GM23248 (cell line): ENCODE measurements around the gene PTPN7. TPM values are rescaled to one million over a fixed set of nuclear protein-coding genes. Genes with fewer than 3 reads are reported as not detected.
"Not testable (repeated sequence)": the region's sequence is repeated elsewhere in the genome, so short reads cannot be mapped to it uniquely, and the experiment has no call there.

Experiments
- DNase-seq: peaks from one replicate; pipeline ENCODE4 v3.0.0-alpha.2; 2015
- H2AFZ ChIP-seq: fragments of 200-600 bp; sonication (generic); 2 replicates; pipeline ENCODE4 v1.6.1; 2016; ENCODE audit warnings: antibody characterized with exemption
- H3F3A ChIP-seq: fragments of 200-600 bp; sonication (generic); 2 replicates; pipeline ENCODE4 v1.6.1; 2016; ENCODE audit warnings: mild to moderate bottlenecking, antibody characterized with exemption, mixed run types; ENCODE audit not compliant: insufficient read depth
- H3K27ac ChIP-seq: fragments of 200-600 bp; sonication (generic); 2 replicates; pipeline ENCODE4 v1.5.1; 2016; ENCODE audit warnings: mild to moderate bottlenecking
- H3K27me3 ChIP-seq: fragments of 200-600 bp; sonication (generic); replicated peaks from 2 replicates; pipeline ENCODE4 v1.6.1; 2016; ENCODE audit warnings: mild to moderate bottlenecking; ENCODE audit not compliant: insufficient read depth
- H3K36me3 ChIP-seq: fragments of 200-600 bp; sonication (generic); 2 replicates; pipeline ENCODE4 v1.6.1; 2016; ENCODE audit warnings: low read depth, mild to moderate bottlenecking
- H3K4me1 ChIP-seq: fragments of 200-600 bp; sonication (generic); 2 replicates; pipeline ENCODE4 v1.6.1; 2016; ENCODE audit warnings: mild to moderate bottlenecking; ENCODE audit not compliant: insufficient read depth
- H3K4me2 ChIP-seq: fragments of 200-600 bp; sonication (generic); one replicate; pipeline ENCODE4 v1.6.1; 2016; ENCODE audit warnings: mild to moderate bottlenecking; ENCODE audit not compliant: unreplicated experiment
- H3K4me3 ChIP-seq: fragments of 200-600 bp; sonication (generic); 2 replicates; pipeline ENCODE4 v1.5.1; 2016; ENCODE audit warnings: mild to moderate bottlenecking
- H3K79me2 ChIP-seq: fragments of 200-600 bp; sonication (generic); 2 replicates; pipeline ENCODE4 v1.6.1; 2016; ENCODE audit warnings: mild to moderate bottlenecking; ENCODE audit not compliant: insufficient read depth
- H3K9ac ChIP-seq: fragments of 200-600 bp; sonication (generic); 2 replicates; pipeline ENCODE4 v1.6.1; 2016; ENCODE audit warnings: mild to moderate bottlenecking
- H3K9me2 ChIP-seq: fragments of 200-600 bp; sonication (generic); 2 replicates; pipeline ENCODE4 v1.6.1; 2016; ENCODE audit warnings: mixed run types, mild to moderate bottlenecking, moderate library complexity; ENCODE audit not compliant: insufficient read depth
- H3K9me3 ChIP-seq: fragments of 200-600 bp; sonication (generic); one replicate; pipeline ENCODE4 v1.6.1; 2017; ENCODE audit warnings: low read depth
- H4K20me1 ChIP-seq: fragments of 200-600 bp; sonication (generic); 2 replicates; pipeline ENCODE4 v1.6.0; 2016; ENCODE audit not compliant: insufficient read depth
- EZH2 ChIP-seq: fragments of 200-600 bp; sonication (generic); IDR thresholded peaks from 2 replicates; pipeline ENCODE4 v1.6.1; 2018; ENCODE audit warnings: antibody characterized with exemption, mild to moderate bottlenecking; ENCODE audit not compliant: insufficient read depth, poor library complexity, severe bottlenecking
- EZH2phosphoT487 ChIP-seq: fragments of 200-600 bp; sonication (generic); IDR thresholded peaks from 2 replicates; pipeline ENCODE4 v1.6.1; 2018; ENCODE audit warnings: antibody characterized with exemption, moderate library complexity, mild to moderate bottlenecking, low read depth; ENCODE audit not compliant: insufficient read depth
- WGBS, 2 experiments: methylation state at CpG; one replicate each; pipeline ENCODE4 v1.1.6; 2015 to 2017; ENCODE audit warnings: low lambda C conversion rate in 2 of 2, low coverage in 1 of 2; ENCODE audit errors: missing lambda C conversion rate in 2 of 2; 5-methylcytosine and 5-hydroxymethylcytosine counted together
- in situ Hi-C: fragments of 300-500 bp; cut with MboI; formaldehyde crosslinking; loops from 2 replicates; pipeline ENCODE4 v1.15.0; 2020
- polyA plus RNA-seq: library from polyadenylated mRNA; unstranded; fragments of >200 nt; fragmentation: Nextera tagmentation; extraction: Ambion mirVana; gene quantifications from 2 replicates; pipeline ENCODE4 v1.2.1, GENCODE V29; 2016
- total RNA-seq: library from RNA; depleted of rRNA; stranded (reverse); fragments of >200 nt; shearing (Covaris generic); gene quantifications from 2 replicates; pipeline ENCODE4 v1.2.3, GENCODE V29; 2014

The PTPN7 gene
- total and polyA plus RNA-seq, 2 experiments from 2014 or later: not detected

- Histone ChIP-seq H3K9ac (peak overlapping the region; percentile 89), H3K9me2 (no peaks in the 10 kb centered on the region), H3K27ac (no peak overlapping the region), H2AFZ (peak overlapping the region; percentile 93), H3K4me3 (peak overlapping the region; percentile 86), H3K27me3 (no peaks in the 10 kb centered on the region), H4K20me1 (peaks cover 10% of the 10 kb centered on the region), H3K36me3 (no peaks in the 10 kb centered on the region), H3F3A (no peaks in the 10 kb centered on the region), H3K79me2 (peaks cover 48% of the 10 kb centered on the region), H3K4me1 (peaks cover 9% of the 10 kb centered on the region; the same call in 1 of the 2 replicates), H3K9me3 (no peaks in the 10 kb centered on the region), H3K4me2 (peak overlapping the region; percentile 76)
- DNase-seq: peak; percentile 29
- WGBS, 2 experiments: 4% methylated on average over 13 of the region's 13 CpGs
- in situ Hi-C loops: no loop called here
- TF ChIP-seq EZH2 (no peak), EZH2phosphoT487 (no peak)
Measured at GRCh38 chr1:202145068-202145743, 15.2 kb downstream of the PTPN7 start.

DNA sequence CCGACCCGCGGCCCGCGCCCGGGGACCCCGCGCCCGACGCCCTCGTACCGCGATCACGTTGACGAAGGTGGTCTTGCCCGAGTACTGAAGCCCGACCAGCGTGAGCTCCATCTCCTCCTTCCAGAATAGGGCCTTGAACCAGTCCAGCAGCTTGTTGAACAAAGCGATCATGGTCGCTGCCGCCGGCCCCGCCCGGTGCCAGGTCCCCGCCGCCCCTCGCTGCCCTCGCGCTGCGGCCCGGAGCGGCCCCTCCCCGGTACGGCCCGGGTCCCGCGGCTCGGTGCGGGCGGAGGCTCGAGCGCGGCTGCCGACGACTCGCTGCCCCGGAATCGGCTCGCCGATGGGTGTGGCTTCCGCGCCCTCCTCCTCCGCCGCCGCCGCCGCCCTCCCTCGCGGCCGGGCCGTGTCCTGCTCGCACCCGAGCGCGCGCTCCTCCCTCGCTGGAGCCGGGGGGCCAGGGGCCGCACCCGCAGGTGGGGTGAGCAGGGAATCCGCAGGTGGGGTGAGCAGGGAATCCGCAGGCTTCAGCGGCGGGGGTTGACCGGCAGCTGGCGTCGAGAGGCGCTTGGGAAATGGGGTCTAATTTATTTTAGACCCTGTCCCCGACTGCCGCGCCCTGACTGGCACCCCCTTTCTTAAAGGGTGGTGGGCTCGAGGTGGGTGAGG, 15.9 kb downstream of the PTPN7 start, which contains the start of gene ARL8A:
Gene ARL8A (minus strand): TSS at position 336 of the 666 bp plus-strand sequence. CDS start 165 bp downstream, at position 171.
- H2AFZ ChIP-seq: peak within 1 kb of the TSS; percentile 93
- no peaks in the 10 kb centered on the region for H3F3A ChIP-seq
- in situ Hi-C loops: no loop called here
- H3K36me3 ChIP-seq: no peaks in the 10 kb centered on the region
- peaks cover 55% of the 10 kb centered on the region for H3K79me2 ChIP-seq
- peak within 1 kb of the TSS; percentile 89 for H3K9ac ChIP-seq
- peaks cover 10% of the 10 kb centered on the region for H4K20me1 ChIP-seq
- H3K27ac ChIP-seq: no peak within 1 kb of the TSS
- DNase-seq: peak; percentile 80
- H3K9me2 ChIP-seq: no peaks in the 10 kb centered on the region
- peak within 1 kb of the TSS; percentile 86 for H3K4me2 ChIP-seq
- peak within 1 kb of the TSS; percentile 86 for H3K4me3 ChIP-seq
- no peaks in the 10 kb centered on the region for H3K27me3 ChIP-seq
- H3K9me3 ChIP-seq: no peaks in the 10 kb centered on the region
- TF ChIP-seq EZH2phosphoT487: no peak
- TF ChIP-seq EZH2: no peak
- H3K4me1 ChIP-seq: peaks cover 9% of the 10 kb centered on the region; the same call in 1 of the 2 replicates
- WGBS, 2 experiments: 1% methylated on average over 45 to 58 of the region's 82 CpGs

DNA sequence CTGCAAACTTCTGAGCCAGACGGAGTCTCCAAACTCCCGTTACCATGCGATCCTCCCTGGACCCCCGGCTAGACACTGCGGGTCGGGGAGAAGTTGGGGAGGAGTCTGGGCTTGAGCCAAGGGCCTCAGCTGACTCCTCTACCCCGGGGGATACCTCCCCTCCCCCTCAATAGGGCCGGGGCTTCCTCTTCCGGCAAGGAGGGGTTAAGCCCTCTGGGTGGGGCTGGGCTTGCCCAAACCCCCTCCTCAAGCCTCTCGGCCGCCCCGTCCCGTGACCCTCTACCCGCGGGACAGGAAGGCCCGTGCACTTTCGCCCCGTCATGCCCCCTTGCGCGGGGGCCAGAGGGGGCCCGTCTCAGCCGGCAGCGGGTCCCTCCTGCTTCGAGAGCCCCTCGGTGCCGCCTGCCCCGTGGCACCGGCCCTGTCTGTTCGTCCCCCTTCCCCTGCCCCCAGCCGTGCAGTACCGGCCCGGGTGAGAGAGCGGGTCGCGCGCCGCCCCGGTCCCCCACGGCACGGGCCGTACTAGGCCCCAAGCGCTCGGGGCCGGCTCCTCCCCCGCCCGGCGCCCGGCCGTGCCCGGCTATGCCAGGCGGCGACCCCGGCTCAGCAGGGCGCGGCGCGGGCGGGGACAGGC, 16.5 kb downstream of the PTPN7 start:
- Histone ChIP-seq H3K4me1 (peaks cover 6% of the 10 kb centered on the region; the same call in 1 of the 2 replicates), H3K27me3 (no peaks in the 10 kb centered on the region), H3K36me3 (no peaks in the 10 kb centered on the region), H2AFZ (peak overlapping the region; percentile 93), H3K79me2 (peaks cover 61% of the 10 kb centered on the region), H3K27ac (no peak overlapping the region), H3K4me3 (peak overlapping the region; percentile 86), H4K20me1 (peaks cover 10% of the 10 kb centered on the region), H3K9me3 (no peaks in the 10 kb centered on the region), H3K9me2 (no peaks in the 10 kb centered on the region), H3F3A (no peaks in the 10 kb centered on the region), H3K4me2 (peak overlapping the region; percentile 86), H3K9ac (peak overlapping the region; percentile 89)
- WGBS, 2 experiments: 0 to 1% methylated on average over 17 to 29 of the region's 58 CpGs
- in situ Hi-C loops: no loop called here
- peak; percentile 60 for DNase-seq
- TF ChIP-seq EZH2phosphoT487: no peak
- no peak for TF ChIP-seq EZH2

DNA sequence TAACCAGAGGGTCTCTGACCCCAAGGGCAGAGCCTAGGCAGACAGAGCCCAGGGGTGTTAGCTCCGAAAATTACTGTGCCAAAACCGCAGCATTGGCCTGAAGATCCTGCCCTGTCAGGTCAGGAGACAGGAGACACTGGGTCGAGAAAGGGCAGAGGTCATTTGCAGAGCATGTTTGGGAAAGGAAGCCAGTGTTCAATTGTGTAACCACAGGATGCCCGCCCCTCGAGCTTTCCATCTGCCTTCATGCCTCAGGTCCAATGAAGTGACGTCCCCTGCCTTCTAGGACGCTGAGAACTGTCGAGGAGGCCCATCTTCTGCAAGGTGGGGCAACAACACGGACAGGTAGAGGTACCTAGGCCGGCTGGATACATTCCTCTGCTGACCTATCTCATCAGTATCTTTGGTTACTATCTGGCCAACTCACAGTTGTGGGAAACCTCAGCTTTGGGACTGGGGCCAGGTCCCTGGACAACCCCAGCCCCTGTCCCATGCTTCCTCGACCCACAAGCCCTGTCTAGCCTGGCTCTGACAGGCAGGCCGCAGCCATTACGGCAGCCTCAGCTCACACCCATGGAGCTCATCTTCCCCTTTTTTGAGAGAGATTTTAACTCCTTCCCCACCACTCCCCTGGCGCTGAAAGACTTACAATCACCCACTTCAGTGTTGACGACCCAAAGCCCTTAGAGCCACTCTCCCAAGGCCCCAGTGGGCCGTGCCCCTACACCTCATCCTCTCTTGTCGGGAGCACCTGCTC, 17.2 kb downstream of the PTPN7 start:
- H3K27ac ChIP-seq: no peak overlapping the region
- DNase-seq: peak; percentile 53
- H2AFZ ChIP-seq: peak overlapping the region; percentile 93
- no peaks in the 10 kb centered on the region for H3K27me3 ChIP-seq
- in situ Hi-C loops: no loop called here
- H3K36me3 ChIP-seq: no peaks in the 10 kb centered on the region
- H3K4me1 ChIP-seq: peaks cover 6% of the 10 kb centered on the region; the same call in 1 of the 2 replicates
- 16 to 18% methylated on average over 17 of the region's 17 CpGs for WGBS, 2 experiments
- peak overlapping the region; percentile 89 for H3K9ac ChIP-seq
- peaks cover 68% of the 10 kb centered on the region for H3K79me2 ChIP-seq
- no peaks in the 10 kb centered on the region for H3K9me3 ChIP-seq
- peaks cover 10% of the 10 kb centered on the region for H4K20me1 ChIP-seq
- TF ChIP-seq EZH2 (no peak), EZH2phosphoT487 (no peak)
- peak overlapping the region; percentile 86 for H3K4me3 ChIP-seq
- no peaks in the 10 kb centered on the region for H3F3A ChIP-seq
- H3K9me2 ChIP-seq: no peaks in the 10 kb centered on the region
- H3K4me2 ChIP-seq: peak overlapping the region; percentile 86

DNA sequence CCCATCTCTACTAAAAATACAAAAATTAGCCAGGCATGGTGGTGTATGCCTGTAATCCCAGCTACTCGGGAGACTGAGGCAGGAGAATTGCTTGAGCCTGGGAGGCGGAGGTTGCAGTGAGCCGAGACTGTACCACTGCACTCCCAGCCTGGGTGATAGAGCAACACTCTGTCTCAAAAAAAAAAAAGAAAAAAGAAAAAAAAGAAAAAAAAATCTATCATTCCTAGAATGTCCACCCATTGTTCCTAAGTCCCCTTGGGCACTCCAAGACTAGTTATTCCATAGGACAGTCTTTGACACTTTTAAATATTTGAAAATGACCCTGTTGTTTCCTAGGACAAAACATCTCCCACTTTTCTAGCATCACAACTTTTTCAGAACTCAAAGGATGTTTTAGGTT, 18.9 kb downstream of the PTPN7 start:
- H2AFZ ChIP-seq, H3K9me2 ChIP-seq, DNase-seq, H3K4me3 ChIP-seq, H3F3A ChIP-seq, H3K9ac ChIP-seq, H3K36me3 ChIP-seq, H3K4me2 ChIP-seq, H3K4me1 ChIP-seq, H3K9me3 ChIP-seq, H3K27ac ChIP-seq, H3K27me3 ChIP-seq, in situ Hi-C loops: not testable (repeated sequence)
- 50 to 85% methylated on average over 1 to 3 of the region's 3 CpGs for WGBS, 2 experiments
- H4K20me1 ChIP-seq: peaks cover 10% of the 10 kb centered on the region
- peaks cover 70% of the 10 kb centered on the region for H3K79me2 ChIP-seq
